ENCODE results near the gene FAM162B.
"Not testable (repeated sequence)": the region's sequence is repeated elsewhere in the genome, so short reads cannot be mapped to it uniquely, and the experiment has no call there.

FAM162B gene

DNA sequence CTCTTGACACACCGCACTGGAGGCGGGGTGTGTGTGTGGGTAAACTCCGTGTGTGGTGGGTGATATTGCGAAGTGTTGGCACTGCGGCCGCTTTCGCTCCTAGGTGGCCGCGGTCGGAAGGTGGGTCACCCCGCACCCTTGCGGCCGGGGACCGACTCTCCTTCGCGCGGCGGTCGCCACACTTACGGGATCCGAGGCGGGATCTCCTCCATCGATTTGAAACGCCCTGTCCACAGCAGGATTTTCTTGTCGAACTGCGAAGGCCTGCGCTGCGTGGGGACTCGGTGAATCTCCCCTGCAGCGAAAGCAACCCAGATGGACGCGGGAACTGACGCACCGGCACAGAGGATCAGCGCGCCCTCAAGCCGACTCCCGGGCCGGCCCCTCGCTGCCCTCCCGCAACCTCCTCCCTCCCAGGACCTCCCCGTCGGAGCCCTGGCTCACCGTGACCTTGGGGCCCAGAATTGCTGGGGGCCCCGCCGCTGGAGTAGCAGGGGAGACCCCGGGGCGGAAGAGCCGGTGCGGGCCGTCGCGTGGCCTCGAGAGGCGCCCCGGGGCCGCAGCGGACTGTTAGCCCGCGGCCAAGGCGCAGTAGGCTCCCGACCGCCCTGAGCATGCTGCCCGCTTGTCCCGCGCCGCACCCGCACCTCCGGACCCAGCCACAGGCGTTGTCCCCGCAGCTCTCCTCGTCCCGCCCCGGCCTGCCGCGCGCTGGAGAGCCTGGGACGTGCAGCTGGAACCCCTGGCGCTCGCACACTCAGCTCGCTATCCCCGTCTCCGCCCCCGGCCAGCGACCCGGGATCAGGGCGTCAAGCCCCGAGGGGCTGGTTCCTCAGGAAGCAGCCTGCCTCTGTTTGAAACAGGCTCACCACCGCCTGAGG is at the start of gene FAM162B:
TSS of gene FAM162B (minus strand) at position 759 of the 881 bp plus-strand sequence. CDS start at position 616, 143 bp downstream.
- no peak for DNase-seq (ENCODE audit: extremely low read depth in 1 of 2, low read depth in 1 of 2)

DNA sequence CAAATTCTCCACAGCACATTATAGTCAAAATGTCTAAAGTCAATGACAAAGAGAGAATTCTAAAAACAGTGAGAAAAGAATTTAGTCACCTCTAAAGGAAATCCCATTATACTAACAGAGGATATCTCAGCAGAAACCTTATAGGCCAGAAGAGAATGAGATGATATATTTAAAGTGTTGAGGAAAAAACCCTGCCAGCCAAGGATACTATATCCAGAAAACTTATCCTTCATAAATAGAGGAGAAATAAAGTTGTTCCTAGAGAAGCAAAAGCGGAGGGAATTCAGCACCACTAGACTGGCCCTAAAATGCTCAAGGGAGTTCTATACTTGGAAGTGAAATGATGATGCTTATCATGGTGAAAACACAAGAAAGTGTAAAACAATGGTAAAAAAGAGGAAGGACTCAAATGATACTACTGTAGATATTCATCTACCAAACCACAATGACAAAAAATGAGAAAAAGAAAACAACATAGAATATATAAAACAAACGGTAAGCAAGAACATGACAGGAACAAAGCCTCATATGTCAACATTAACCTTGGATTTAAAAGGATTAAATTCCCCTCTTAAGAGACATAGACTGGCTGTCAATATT is 46.6 kb upstream of the FAM162B start:
- DNase-seq (ENCODE audit: extremely low read depth in 1 of 2, low read depth in 1 of 2) = no peak

DNA sequence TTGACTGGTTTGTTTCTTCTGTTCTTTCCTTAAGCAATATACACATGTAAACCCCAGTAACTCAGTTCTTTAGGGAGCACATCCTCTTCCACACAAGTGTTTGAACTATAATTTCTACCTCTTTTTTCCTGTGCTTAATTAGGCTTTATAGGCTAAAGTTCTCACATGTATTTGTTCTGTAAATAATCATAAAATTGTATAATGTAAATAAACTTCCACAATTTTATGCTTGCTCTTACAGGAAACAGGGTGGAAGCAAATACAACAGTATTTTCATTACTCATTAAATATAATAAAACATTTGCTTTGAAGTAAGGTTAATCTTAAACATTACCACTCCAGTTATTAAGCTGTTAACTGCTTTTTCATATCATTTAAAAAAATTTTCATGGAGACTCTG is 36.5 kb upstream of the FAM162B start:
- no peak for DNase-seq (ENCODE audit: extremely low read depth in 1 of 2, low read depth in 1 of 2)

DNA sequence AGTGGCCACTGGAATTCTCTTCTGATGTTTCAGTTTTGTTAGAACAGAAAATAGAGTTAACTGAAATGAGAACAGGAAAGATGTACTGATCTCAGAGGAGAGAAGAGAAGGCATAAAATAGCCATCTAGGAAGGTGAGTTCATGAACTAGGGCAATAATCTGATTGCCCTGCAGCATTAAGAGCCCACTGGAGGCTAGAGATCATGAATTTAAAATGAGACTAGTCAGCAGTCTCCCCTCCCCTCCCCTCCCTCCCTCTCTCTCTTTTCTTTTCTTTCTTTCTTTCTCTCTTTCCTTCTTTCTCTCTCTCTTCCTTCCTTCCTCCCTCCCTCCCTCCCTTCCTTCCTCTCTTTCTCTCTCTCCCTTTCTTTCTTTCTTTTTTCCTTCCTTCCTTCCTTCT is 34.4 kb upstream of the FAM162B start:
- DNase-seq (ENCODE audit: extremely low read depth in 1 of 2, low read depth in 1 of 2) = no peak

DNA sequence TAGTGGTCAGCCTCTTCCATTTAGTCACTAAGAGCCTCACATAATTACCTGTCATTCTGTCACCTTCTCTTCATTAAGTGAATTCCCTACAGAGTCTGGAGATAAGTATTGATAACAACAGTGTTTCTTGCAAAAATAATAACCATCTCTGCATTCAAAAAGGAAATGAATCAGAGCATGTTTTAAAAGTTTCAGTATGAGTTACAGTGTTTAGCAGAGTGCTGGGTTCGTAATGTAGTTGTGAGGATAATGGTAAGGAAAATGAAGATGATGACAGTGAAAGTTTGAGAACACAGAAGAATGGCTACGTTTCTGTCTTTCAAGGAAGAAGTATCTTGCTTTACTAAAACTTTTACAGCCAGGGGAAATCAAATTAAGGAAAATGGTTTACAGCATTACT is 32.1 kb upstream of the FAM162B start:
- DNase-seq (ENCODE audit: extremely low read depth in 1 of 2, low read depth in 1 of 2) = no peak

DNA sequence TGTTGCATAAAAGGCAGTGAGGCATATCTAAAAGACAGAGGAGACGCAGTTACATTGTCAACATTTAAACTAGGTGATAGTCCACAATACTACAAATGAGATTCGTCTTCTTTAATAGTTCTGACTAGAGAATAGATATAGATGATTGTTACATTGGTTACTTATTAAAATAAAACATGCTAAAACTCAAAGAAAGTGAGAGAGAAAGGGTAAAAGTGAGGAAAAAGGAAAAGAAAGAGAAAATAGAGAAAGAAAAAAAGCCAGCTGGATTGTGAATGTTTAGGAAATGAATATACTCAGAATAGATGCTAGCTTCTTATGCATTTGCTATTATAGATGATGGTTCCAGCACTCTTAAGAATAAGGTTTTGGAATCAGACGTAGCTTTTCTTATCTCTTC is 27.7 kb upstream of the FAM162B start:
- DNase-seq (ENCODE audit: extremely low read depth in 1 of 2, low read depth in 1 of 2) = no peak

DNA sequence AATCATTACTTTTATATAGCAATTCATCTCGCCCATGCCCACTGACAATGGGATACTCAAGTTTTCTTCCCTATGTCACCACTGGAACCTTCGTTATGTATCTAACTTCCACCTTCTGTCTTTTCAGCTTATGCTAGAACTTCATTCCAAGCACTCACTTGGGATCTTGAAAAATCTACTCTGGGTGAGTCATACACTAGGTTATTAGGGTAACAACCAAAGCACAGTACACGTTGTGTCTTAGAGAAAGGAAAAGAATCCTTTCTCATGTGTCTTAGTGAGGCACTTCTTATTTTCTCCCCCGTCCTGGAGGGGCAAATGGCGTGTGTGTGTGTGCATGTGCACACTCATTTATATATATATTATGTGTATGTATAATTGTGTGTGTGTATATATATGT is 18.3 kb upstream of the FAM162B start:
- DNase-seq (ENCODE audit: extremely low read depth in 1 of 2, low read depth in 1 of 2) = no peak

DNA sequence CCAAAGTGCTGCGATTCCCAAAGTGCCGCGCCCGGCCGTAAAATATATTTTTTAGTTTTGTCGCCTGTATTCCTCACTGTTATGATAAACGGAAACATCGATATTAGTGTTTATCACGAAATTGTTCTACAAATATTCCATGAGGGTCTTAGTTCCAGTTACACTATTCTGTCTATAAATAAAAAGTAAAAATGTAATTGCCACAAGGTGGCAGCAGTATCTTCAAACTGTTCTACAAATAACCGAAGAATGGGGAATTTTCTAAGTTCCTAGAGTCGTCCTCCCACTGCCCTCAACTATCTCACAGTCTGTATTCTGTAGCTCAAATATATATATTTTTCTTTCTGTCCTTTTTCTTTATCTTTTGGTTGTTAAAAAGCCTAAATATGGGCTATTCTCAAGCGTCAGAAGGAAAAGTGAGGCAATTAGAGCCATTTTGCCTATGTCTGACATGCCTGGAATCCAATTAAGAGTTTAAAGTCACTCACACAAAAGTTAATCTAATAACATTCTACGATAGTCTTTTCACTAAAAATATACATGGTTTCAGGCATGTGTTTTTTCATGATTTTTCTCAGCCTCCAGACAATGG is 14.2 kb upstream of the FAM162B start:
- no peak for DNase-seq (ENCODE audit: extremely low read depth in 1 of 2, low read depth in 1 of 2)

DNA sequence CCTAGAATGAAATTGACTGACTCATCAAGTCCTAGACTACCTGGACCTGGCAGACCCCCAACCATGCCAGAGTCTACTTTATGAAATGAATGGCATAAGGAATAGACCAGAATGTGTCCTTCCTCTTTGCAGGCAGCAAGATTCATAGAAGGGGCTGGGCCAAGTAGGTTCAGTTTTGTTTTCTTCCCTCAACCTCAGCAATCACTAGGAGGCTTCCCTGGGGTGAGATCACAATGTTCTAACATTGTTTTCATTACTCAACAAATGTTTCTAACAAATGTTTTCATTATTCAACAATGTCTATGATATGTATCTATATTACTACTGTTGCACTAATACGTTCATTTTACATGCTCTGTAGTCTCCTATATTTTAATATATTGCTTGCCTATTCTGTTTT is 8.4 kb upstream of the FAM162B start:
- no peak for DNase-seq (ENCODE audit: extremely low read depth in 1 of 2, low read depth in 1 of 2)

DNA sequence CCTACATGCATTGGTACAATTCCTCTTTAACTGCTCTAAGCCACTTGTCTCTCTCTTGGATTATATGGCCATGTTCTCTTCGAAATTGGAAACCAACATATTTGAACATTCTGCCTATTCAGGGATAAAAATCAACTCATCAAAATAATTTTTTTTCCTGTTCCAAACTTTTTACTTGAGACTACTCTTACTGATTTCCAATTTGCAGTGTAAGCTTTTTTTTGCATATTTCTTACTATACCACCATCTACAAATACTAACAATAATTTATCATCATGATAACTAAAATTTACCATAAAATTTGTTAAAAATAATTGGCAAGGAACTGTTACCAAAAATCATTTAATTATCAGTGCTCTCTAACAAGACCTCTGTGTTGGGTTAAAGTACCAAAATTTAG is 6.9 kb upstream of the FAM162B start:
- DNase-seq (ENCODE audit: extremely low read depth in 1 of 2, low read depth in 1 of 2) = no peak

DNA sequence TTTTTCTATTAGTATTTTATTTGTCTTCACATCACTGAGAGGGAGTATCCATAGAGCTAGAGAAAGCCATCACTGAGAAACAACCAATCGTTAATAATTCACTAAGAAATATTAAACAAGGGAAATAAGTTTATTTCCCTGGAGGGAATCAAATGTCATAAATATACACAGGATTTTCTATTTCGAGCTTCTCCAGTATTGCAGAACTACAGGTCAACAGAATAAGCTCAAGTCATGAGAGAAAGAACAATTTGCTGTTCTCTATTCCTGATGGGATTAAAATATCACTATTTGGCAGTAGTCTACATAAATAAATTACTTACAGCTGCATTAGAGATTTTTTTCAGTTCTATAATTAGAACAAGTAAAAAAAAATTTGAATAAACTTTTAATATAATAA is 2.2 kb upstream of the FAM162B start:
- no peak for DNase-seq (ENCODE audit: extremely low read depth in 1 of 2, low read depth in 1 of 2)

DNA sequence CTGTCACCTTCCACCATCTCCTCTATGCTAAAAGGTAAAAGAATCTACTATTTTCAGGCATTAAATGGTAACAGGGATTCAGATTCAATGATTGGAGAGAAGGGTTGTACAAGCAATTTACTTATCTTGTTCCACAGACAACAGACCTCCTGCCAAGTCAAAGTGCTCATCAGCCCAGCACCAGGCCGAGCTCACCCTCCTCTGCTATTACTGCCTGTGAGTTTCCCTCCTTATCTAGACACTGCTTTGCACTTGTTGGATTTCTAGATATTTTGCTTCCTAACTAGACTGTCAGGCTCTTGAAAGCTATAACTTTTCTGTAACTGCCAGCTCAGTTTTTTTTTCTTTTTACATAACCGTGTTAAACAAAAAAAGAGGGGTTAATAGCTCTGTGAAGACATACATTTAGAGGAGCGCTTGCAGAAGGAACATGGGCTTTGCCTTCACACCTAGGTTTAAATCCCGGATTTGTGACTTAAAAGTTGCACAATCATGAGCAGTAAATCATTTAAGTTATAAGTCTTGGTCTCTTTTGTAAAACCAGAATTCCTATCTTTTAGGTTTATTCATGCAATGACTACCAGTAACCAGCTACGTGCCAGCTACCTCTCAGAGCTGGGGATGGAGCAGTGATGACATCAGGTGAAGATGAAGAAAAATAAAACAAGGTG is 1.1 kb upstream of the FAM162B start:
- DNase-seq (ENCODE audit: extremely low read depth in 1 of 2, low read depth in 1 of 2) = no peak

DNA sequence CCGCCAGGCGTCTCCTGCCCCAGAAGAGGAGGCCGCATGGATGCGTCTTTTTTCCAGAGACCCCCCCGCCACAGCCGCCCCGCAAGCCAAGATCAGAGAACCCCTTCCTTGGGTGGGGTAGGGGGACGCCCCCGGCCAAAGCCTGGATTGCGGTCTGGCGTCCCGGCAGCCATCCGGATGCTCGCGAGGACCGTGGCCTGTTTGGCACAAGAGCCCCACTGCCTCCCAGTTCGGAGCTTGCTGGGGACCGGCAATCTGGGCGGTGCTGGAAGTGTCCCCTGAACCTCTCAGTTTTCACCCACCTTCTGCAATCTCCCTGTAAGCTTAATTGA is 924 bp downstream of the FAM162B start:
- no peak for DNase-seq (ENCODE audit: extremely low read depth in 1 of 2, low read depth in 1 of 2)

DNA sequence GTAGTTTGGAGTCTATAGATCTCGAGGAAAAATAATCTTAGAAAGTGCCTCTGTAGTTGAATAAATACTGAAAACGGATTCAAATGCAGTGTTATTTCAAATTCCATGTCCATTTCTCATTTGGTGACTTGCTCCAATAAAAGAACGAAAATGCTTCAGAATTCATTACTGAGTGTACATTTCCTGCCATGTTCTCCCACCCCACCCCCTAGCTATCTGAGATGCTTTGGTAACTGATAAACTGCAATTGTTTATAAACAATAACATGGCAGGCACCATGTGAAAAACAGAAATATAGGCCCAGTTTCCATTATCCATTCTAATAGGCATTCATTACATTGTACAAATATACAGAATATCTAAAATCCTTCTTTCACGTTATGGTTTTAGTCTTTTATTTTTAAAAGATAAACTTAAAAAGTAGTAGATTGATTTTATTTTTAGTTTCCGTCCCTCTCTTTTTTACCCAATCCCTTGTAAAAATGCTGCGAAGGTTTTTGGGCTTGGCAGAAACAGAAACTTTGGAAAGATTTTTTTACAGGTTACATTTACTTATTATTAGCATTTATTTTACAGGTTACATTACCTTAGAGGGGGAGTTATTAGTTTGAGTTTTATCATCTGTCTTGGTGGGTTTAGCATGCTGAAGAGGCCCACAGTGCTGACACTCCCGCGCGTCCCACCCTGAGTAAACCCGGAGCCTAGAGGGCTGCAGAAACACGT is 1.5 kb downstream of the FAM162B start:
- DNase-seq (ENCODE audit: extremely low read depth in 1 of 2, low read depth in 1 of 2) = no peak

DNA sequence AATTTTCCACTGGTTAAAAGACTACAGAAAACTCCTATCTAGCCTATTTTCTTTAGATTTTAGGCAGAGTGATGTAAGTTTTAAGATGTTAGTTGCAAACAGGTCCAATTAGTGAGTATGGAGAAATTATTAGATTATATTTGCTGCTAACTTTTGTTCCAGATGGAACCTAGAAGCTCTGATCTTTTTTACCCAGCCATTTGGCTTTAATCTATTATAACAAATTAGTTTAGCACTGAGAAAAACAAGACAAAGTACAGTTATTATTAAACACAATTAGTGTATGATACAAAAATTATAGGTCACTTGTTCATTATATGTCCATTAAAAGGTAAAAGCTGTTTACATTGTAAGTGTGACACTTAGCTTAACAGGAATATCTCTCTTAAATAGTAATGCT is 2.5 kb downstream of the FAM162B start:
- no peak for DNase-seq (ENCODE audit: extremely low read depth in 1 of 2, low read depth in 1 of 2)

DNA sequence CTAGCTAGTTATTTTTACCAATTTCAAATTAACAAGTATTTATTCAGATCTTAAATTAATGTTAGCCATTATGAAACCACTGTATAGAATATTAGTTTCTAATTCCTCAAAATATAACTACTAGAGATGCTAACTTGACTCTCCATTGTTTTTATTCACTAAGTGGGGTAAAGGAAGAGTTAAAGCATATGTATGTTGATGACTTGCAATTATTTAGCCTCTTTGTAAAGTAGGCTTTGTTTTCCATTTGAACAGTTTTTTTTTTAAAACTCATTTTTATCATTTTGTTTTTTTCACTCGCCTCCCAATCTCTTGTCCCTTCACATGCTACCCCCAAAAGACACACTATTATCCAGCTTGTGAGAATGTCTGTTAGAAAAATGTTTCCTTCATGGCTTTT is 3.3 kb downstream of the FAM162B start:
- DNase-seq (ENCODE audit: extremely low read depth in 1 of 2, low read depth in 1 of 2) = no peak

DNA sequence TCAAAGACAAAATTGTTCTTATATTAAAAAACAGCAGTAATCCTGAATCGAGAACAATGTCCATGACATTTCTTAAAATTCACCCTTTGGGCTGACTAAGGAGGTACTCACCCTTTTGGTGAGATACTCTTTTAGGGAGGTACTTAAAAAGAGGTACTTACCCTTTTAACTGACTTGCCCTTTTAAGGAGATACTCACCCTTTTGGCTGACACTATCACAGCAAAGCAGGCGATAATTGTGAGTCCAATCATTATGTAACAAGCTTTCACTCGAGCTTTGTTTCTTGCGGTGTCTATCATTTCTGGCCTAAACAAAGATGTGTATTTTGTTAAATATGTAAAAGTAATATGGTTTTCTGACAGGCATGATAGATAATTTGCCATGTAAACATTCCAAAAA is 3.7 kb downstream of the FAM162B start:
- DNase-seq (ENCODE audit: extremely low read depth in 1 of 2, low read depth in 1 of 2) = no peak

DNA sequence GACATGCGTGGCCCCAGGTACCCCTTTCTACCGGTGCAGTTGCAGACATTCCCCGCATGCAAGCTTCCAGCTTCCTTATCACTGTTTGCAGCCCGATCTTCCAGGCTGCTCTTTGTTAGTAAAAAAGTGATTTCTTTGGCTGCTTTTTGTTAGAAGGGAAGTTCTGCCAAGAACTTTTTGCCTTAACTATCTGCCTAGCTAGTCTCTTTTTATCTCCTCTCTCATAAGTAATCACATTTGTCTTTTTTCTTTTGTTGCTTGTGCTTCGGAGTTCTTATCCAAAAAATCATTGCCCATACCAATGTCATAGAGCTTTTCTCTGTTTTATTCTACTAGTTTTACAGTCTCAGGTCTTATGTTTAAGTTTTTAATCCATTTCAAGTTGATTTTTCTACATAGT is 20.3 kb downstream of the FAM162B start:
- DNase-seq (ENCODE audit: extremely low read depth in 1 of 2, low read depth in 1 of 2) = no peak

DNA sequence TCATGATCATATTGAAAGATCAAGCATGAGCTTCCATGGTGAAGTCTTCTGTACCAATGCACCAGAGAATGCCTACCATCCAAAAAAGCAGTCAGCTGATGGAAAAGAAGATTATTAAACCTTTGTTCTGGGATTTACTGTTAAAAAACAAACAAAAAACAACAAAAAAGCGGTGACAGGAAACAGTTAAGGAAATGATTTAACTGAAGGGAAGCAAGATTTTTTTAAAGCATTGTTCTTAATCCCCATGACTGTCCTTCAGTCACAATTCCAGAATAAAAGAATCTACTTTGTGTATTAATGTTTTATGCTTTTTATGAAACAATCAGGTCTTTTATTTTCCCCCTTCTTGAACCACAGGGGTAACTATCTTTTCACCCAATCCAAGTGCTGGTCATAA is 23.9 kb downstream of the FAM162B start:
- no peak for DNase-seq (ENCODE audit: extremely low read depth in 1 of 2, low read depth in 1 of 2)

DNA sequence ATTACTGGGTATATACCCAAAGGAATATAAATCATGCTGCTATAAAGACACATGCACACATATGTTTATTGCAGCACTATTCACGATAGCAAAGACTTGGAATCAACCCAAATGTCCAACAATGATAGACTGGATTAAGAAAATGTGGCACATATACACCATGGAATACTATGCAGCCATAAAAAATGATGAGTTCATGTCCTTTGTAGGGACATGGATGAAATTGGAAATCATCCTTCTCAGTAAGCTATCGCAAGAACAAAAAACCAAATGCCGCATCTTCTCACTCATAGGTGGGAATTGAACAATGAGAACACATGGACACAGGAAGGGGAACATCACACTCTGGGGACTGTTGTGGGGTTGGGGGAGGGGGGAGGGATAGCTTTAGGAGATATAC is 25.0 kb downstream of the FAM162B start:
- DNase-seq (ENCODE audit: extremely low read depth in 1 of 2, low read depth in 1 of 2) = not testable (repeated sequence)

DNA sequence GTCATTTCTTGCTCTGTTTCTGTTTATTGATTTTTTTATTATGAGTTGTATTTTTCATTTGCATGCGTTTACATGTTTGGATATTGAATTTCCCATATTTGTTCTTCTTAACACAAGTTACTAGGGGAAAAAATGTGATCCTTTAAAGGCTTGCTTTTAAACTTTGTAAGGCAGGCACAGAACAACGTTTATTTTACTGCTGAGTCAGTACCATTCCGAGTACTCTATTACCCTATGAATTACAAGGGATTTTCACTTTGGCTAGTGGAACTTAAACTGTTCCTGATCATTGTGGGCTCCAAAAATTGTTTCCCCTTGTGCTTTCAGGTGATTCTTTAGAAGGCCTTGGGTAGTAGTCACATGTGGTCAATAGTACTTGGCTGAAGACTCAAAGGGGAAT is 28.5 kb downstream of the FAM162B start:
- no peak for DNase-seq (ENCODE audit: extremely low read depth in 1 of 2, low read depth in 1 of 2)
